NCI-H526 treated with DMSO at 0.1 percent for 48 hours (cell line): ENCODE results near the gene LDB3.

Experiments used
- DNase-seq: peaks from one replicate; lab custom pipeline; 2025; lab: John Stamatoyannopoulos, UW

LDB3 gene

GRCh38 chr10:86651021-86651471 is 17.3 kb upstream of the LDB3 start:
- no peak for DNase-seq

- DNase-seq: no peak
Measured at GRCh38 chr10:86651631-86652331, 16.5 kb upstream of the LDB3 start.

- DNase-seq: no peak
Measured at GRCh38 chr10:86652361-86653202, 15.7 kb upstream of the LDB3 start.

GRCh38 chr10:86653379-86653778 is 14.9 kb upstream of the LDB3 start:
- no peak for DNase-seq

- DNase-seq: no peak
Measured at GRCh38 chr10:86653987-86654386, 14.3 kb upstream of the LDB3 start.

GRCh38 chr10:86654411-86655172 is 13.7 kb upstream of the LDB3 start, which contains the start of gene OPN4:
TSS of gene OPN4 (plus strand) at chr10:86654547. CDS start at chr10:86654784, 237 bp downstream.
- no peak for DNase-seq

GRCh38 chr10:86655173-86655540 is 13.2 kb upstream of the LDB3 start:
- DNase-seq: no peak

GRCh38 chr10:86655596-86655995 is 12.7 kb upstream of the LDB3 start:
- DNase-seq: no peak

GRCh38 chr10:86657011-86657395 is 11.3 kb upstream of the LDB3 start:
- no peak for DNase-seq

GRCh38 chr10:86657396-86658011 is 10.8 kb upstream of the LDB3 start:
- DNase-seq: no peak

GRCh38 chr10:86658261-86658741 is 10.0 kb upstream of the LDB3 start:
- DNase-seq: no peak

GRCh38 chr10:86658751-86659150 is 9.6 kb upstream of the LDB3 start:
- no peak for DNase-seq

- no peak for DNase-seq
Measured at GRCh38 chr10:86659161-86659691, 9.1 kb upstream of the LDB3 start.

- DNase-seq: no peak
Measured at GRCh38 chr10:86659721-86660453, 8.4 kb upstream of the LDB3 start.

GRCh38 chr10:86661161-86662025 is 6.9 kb upstream of the LDB3 start:
- DNase-seq: no peak

- DNase-seq: no peak
Measured at GRCh38 chr10:86662186-86663045, 5.9 kb upstream of the LDB3 start.

GRCh38 chr10:86663046-86663345 is 5.3 kb upstream of the LDB3 start:
- DNase-seq: no peak

- DNase-seq: no peak
Measured at GRCh38 chr10:86663576-86664339, 4.6 kb upstream of the LDB3 start.
